ENCODE measurements around the gene TCF25. TPM values are rescaled to one million over a fixed set of nuclear protein-coding genes. Genes with fewer than 3 reads are reported as not detected.

The TCF25 gene
- polyA plus RNA-seq, 4 donors, result 123 to 176 (median 148) TPM

GRCh38 chr16:89843409-89844350, 29.7 kb upstream of the TCF25 start:
- no peak for DNase-seq (ENCODE audit: low read depth in 4 of 4, low spot score in 2 of 4)

- no peak for DNase-seq (ENCODE audit: low read depth in 4 of 4, low spot score in 2 of 4)
Observed at GRCh38 chr16:89844739-89845339, 28.6 kb upstream of the TCF25 start.

GRCh38 chr16:89845417-89845816, 28.0 kb upstream of the TCF25 start:
- DNase-seq (ENCODE audit: low read depth in 4 of 4, low spot score in 2 of 4), result no peak

GRCh38 chr16:89847051-89847939, 26.1 kb upstream of the TCF25 start:
- DNase-seq (ENCODE audit: low read depth in 4 of 4, low spot score in 2 of 4), result no peak

GRCh38 chr16:89847940-89848297, 25.5 kb upstream of the TCF25 start:
- no peak for DNase-seq (ENCODE audit: low read depth in 4 of 4, low spot score in 2 of 4)

- no peak for DNase-seq (ENCODE audit: low read depth in 4 of 4, low spot score in 2 of 4)
Observed at GRCh38 chr16:89848974-89849373, 24.4 kb upstream of the TCF25 start.

- no peak for DNase-seq (ENCODE audit: low read depth in 4 of 4, low spot score in 2 of 4)
Observed at GRCh38 chr16:89853306-89853993, 19.9 kb upstream of the TCF25 start.

- no peak for DNase-seq (ENCODE audit: low read depth in 4 of 4, low spot score in 2 of 4)
Observed at GRCh38 chr16:89855301-89855945, 18.0 kb upstream of the TCF25 start.

GRCh38 chr16:89855986-89856385, 17.4 kb upstream of the TCF25 start:
- no peak for DNase-seq (ENCODE audit: low read depth in 4 of 4, low spot score in 2 of 4)

GRCh38 chr16:89858973-89859614, 14.3 kb upstream of the TCF25 start:
- DNase-seq (ENCODE audit: low read depth in 4 of 4, low spot score in 2 of 4), result no peak

GRCh38 chr16:89859615-89860007, 13.8 kb upstream of the TCF25 start:
- DNase-seq (ENCODE audit: low read depth in 4 of 4, low spot score in 2 of 4), result no peak

- no peak for DNase-seq (ENCODE audit: low read depth in 4 of 4, low spot score in 2 of 4)
Observed at GRCh38 chr16:89860747-89861304, 12.6 kb upstream of the TCF25 start.

- DNase-seq (ENCODE audit: low read depth in 4 of 4, low spot score in 2 of 4), result no peak
Observed at GRCh38 chr16:89861648-89862047, 11.7 kb upstream of the TCF25 start.

- DNase-seq (ENCODE audit: low read depth in 4 of 4, low spot score in 2 of 4), result no peak
Observed at GRCh38 chr16:89862732-89863131, 10.7 kb upstream of the TCF25 start.

GRCh38 chr16:89863741-89864526, 9.5 kb upstream of the TCF25 start:
- DNase-seq (ENCODE audit: low read depth in 4 of 4, low spot score in 2 of 4), result no peak

GRCh38 chr16:89864527-89864820, 8.9 kb upstream of the TCF25 start:
- DNase-seq (ENCODE audit: low read depth in 4 of 4, low spot score in 2 of 4), result no peak

- no peak for DNase-seq (ENCODE audit: low read depth in 4 of 4, low spot score in 2 of 4)
Observed at GRCh38 chr16:89867918-89868317, 5.5 kb upstream of the TCF25 start.

GRCh38 chr16:89869911-89870310, 3.5 kb upstream of the TCF25 start:
- no peak for DNase-seq (ENCODE audit: low read depth in 4 of 4, low spot score in 2 of 4)

GRCh38 chr16:89870440-89870839, 3.0 kb upstream of the TCF25 start:
- DNase-seq (ENCODE audit: low read depth in 4 of 4, low spot score in 2 of 4), result no peak
